B cell (primary cell): ENCODE measurements around the gene ARL3.
"Not testable (repeated sequence)": the region's sequence is repeated elsewhere in the genome, so short reads cannot be mapped to it uniquely, and the experiment has no call there.

Experiments used
- CTCF ChIP-seq: fragments of 200-600 bp; IDR thresholded peaks from one replicate; pipeline ENCODE4 v1.8.0; 2022; ENCODE audit warnings: antibody characterized with exemption, mild to moderate bottlenecking
- EZH2 ChIP-seq: IDR thresholded peaks from 2 replicates; pipeline ENCODE4 v1.6.1; 2012; ENCODE audit warnings: borderline replicate concordance, low read depth, mild to moderate bottlenecking, moderate library complexity, low read length; ENCODE audit not compliant: insufficient read depth, poor library complexity, severe bottlenecking

GRCh38 chr10:102758933-102759262, 44.7 kb upstream of the ARL3 start:
- not testable (repeated sequence) for TF ChIP-seq CTCF, EZH2
